ENCODE results near the gene OR2G6.
"Not testable (repeated sequence)": the region's sequence is repeated elsewhere in the genome, so short reads cannot be mapped to it uniquely, and the experiment has no call there.

OR2G6 gene

GRCh38 chr1:248507773-248508172 lies at the start of gene OR2G6:
OR2G6 (plus strand) TSS chr1:248508073; CDS start chr1:248521647, 13,574 bp downstream.
- DNase-seq (ENCODE audit: low read depth, low spot score): not testable (repeated sequence)

- not testable (repeated sequence) for DNase-seq (ENCODE audit: low read depth, low spot score)
Measured at GRCh38 chr1:248459117-248459516, 48.8 kb upstream of the OR2G6 start.

GRCh38 chr1:248471154-248471553 lies 36.7 kb upstream of the OR2G6 start:
- DNase-seq (ENCODE audit: low read depth, low spot score): no peak

- DNase-seq (ENCODE audit: low read depth, low spot score): not testable (repeated sequence)
Measured at GRCh38 chr1:248472111-248472510, 35.8 kb upstream of the OR2G6 start.

GRCh38 chr1:248473051-248473450 lies 34.8 kb upstream of the OR2G6 start, which contains the start of gene OR2T3:
OR2T3 (plus strand) TSS chr1:248473351; CDS start chr1:248473351, 0 bp downstream.
- not testable (repeated sequence) for DNase-seq (ENCODE audit: low read depth, low spot score)

GRCh38 chr1:248475660-248476059 lies 32.2 kb upstream of the OR2G6 start:
- DNase-seq (ENCODE audit: low read depth, low spot score): not testable (repeated sequence)

- not testable (repeated sequence) for DNase-seq (ENCODE audit: low read depth, low spot score)
Measured at GRCh38 chr1:248481686-248482579, 25.9 kb upstream of the OR2G6 start.

GRCh38 chr1:248488289-248488688 lies 19.6 kb upstream of the OR2G6 start, which contains the start of gene OR2T5:
OR2T5 (plus strand) TSS chr1:248488589; CDS start chr1:248488589, 0 bp downstream.
- not testable (repeated sequence) for DNase-seq (ENCODE audit: low read depth, low spot score)

- not testable (repeated sequence) for DNase-seq (ENCODE audit: low read depth, low spot score)
Measured at GRCh38 chr1:248496661-248497060, 11.2 kb upstream of the OR2G6 start.

GRCh38 chr1:248500305-248501035 lies 7.4 kb upstream of the OR2G6 start:
- not testable (repeated sequence) for DNase-seq (ENCODE audit: low read depth, low spot score)

- not testable (repeated sequence) for DNase-seq (ENCODE audit: low read depth, low spot score)
Measured at GRCh38 chr1:248510217-248510616, 2.3 kb downstream of the OR2G6 start.

- DNase-seq (ENCODE audit: low read depth, low spot score): no peak
Measured at GRCh38 chr1:248521856-248522255, 14.0 kb downstream of the OR2G6 start.

- DNase-seq (ENCODE audit: low read depth, low spot score): not testable (repeated sequence)
Measured at GRCh38 chr1:248537449-248537848, 29.6 kb downstream of the OR2G6 start.

- DNase-seq (ENCODE audit: low read depth, low spot score): not testable (repeated sequence)
Measured at GRCh38 chr1:248547383-248547782, 39.5 kb downstream of the OR2G6 start.

- DNase-seq (ENCODE audit: low read depth, low spot score): not testable (repeated sequence)
Measured at GRCh38 chr1:248551027-248551426, 43.2 kb downstream of the OR2G6 start.

- DNase-seq (ENCODE audit: low read depth, low spot score): not testable (repeated sequence)
Measured at GRCh38 chr1:248562672-248563071, 54.8 kb downstream of the OR2G6 start, which contains the start of gene OR2T29. OR2T29 (minus strand) TSS chr1:248562772; CDS start chr1:248559491, 3,281 bp downstream.

- not testable (repeated sequence) for DNase-seq (ENCODE audit: low read depth, low spot score)
Measured at GRCh38 chr1:248565530-248566373, 57.9 kb downstream of the OR2G6 start.

- not testable (repeated sequence) for DNase-seq (ENCODE audit: low read depth, low spot score)
Measured at GRCh38 chr1:248569049-248569448, 61.2 kb downstream of the OR2G6 start.

- not testable (repeated sequence) for DNase-seq (ENCODE audit: low read depth, low spot score)
Measured at GRCh38 chr1:248570811-248571210, 62.9 kb downstream of the OR2G6 start.

GRCh38 chr1:248572049-248572448 lies 64.2 kb downstream of the OR2G6 start:
- not testable (repeated sequence) for DNase-seq (ENCODE audit: low read depth, low spot score)

- DNase-seq (ENCODE audit: low read depth, low spot score): not testable (repeated sequence)
Measured at GRCh38 chr1:248573856-248574255, 66.0 kb downstream of the OR2G6 start.

All from astrocyte of the hippocampus (primary cell).